Natural killer cell (primary cell): ENCODE results near the gene DUSP9. TPM values are rescaled to one million over a fixed set of nuclear protein-coding genes. Genes with fewer than 3 reads are reported as not detected.

Experiments
- ATAC-seq, 3 donors: fragments of 150-1000 bp in 2 of 3; fragments of 200-7000 bp in 1 of 3; cut with Tn5 transposase; 1 replicate in 1 of 3; 2 replicates in 2 of 3; pipeline ENCODE4 v1.10.0; 2021; ENCODE audit warnings: mild to moderate bottlenecking in 2 of 3, moderate library complexity in 2 of 3
- DNase-seq, 2 donors: peaks; one replicate each; pipeline versions ENCODE4 v3.0.0 to v3.0.0-alpha.2; 2013 to 2021; ENCODE audit warnings: mixed read lengths in 1 of 2
- H3K27ac ChIP-seq: one replicate; pipeline ENCODE4 v1.5.1; 2013; ENCODE audit warnings: mild to moderate bottlenecking, low read length
- H3K27me3 ChIP-seq: one replicate; pipeline ENCODE4 v1.6.1; 2013; ENCODE audit warnings: low read length; ENCODE audit not compliant: control insufficient read depth, insufficient read depth
- H3K36me3 ChIP-seq: one replicate; pipeline ENCODE4 v1.6.1; 2013; ENCODE audit warnings: low read length; ENCODE audit not compliant: control insufficient read depth, insufficient read depth
- H3K4me1 ChIP-seq: one replicate; pipeline ENCODE4 v1.6.1; 2013; ENCODE audit warnings: low read length; ENCODE audit not compliant: control insufficient read depth, insufficient read depth
- H3K4me3 ChIP-seq: one replicate; pipeline ENCODE4 v1.5.1; 2013; ENCODE audit warnings: low read length
- H3K9me3 ChIP-seq: one replicate; pipeline ENCODE4 v1.6.1; 2013; ENCODE audit warnings: low read length; ENCODE audit not compliant: control insufficient read depth, insufficient read depth
- H3K27ac Mint-ChIP-seq, 2 donors: one replicate each; pipeline ENCODE4 v1.8.0; 2022; ENCODE audit warnings: mild to moderate bottlenecking in 2 of 2, mixed read lengths in 2 of 2, moderate library complexity in 1 of 2
- H3K27me3 Mint-ChIP-seq, 2 donors: one replicate each; pipeline ENCODE4 v1.8.0; 2022; ENCODE audit warnings: low read depth in 2 of 2, mixed read lengths in 2 of 2
- H3K36me3 Mint-ChIP-seq: one replicate; pipeline ENCODE4 v1.8.0; 2022; ENCODE audit warnings: mixed read lengths
- H3K4me1 Mint-ChIP-seq, 2 donors: one replicate each; pipeline ENCODE4 v1.8.0; 2022; ENCODE audit warnings: mixed read lengths in 2 of 2
- H3K4me3 Mint-ChIP-seq: one replicate; pipeline ENCODE4 v1.8.0; 2022; ENCODE audit warnings: mild to moderate bottlenecking, moderate library complexity, mixed read lengths
- H3K9me3 Mint-ChIP-seq, 2 donors: one replicate each; pipeline ENCODE4 v1.8.0; 2022; ENCODE audit warnings: mixed read lengths in 2 of 2
- CTCF ChIP-seq: fragments of 200-600 bp; IDR thresholded peaks from one replicate; pipeline ENCODE4 v1.8.0; 2022; ENCODE audit warnings: antibody characterized with exemption
- WGBS: methylation state at CpG from one replicate; pipeline ENCODE4 v1.1.7; 2013; ENCODE audit warnings: missing lambda C conversion rate; ENCODE audit not compliant: insufficient coverage; 5-methylcytosine and 5-hydroxymethylcytosine counted together
- intact Hi-C: fragments of 100-400 bp; cut with micrococcal nuclease; formaldehyde crosslinking; loops from one replicate; pipeline ENCODE4 v1.14.2; 2022
- total RNA-seq, 4 donors: library from RNA; stranded (reverse); fragments of 120-200 nt in 1 of 4; gene quantifications; one replicate each; pipeline versions ENCODE4 v1.2.3 to v1.2.4, GENCODE V29; 2013 to 2022

Gene DUSP9
- total RNA-seq, 3 donors from 2014 or later (not counting 1 experiment from before 2014, with no cell fraction given): not detected

- Histone ChIP-seq H3K27ac (no peak overlapping the region), H3K4me3 (no peak overlapping the region), H3K4me1 (peaks cover 11% of the 10 kb centered on the region), H3K27me3 (no peaks in the 10 kb centered on the region), H3K9me3 (no peaks in the 10 kb centered on the region), H3K36me3 (no peaks in the 10 kb centered on the region)
- no peak for DNase-seq
- Mint-ChIP-seq H3K27ac (no peak overlapping the region), H3K36me3 (no peaks in the 10 kb centered on the region), H3K27me3 (peaks cover 2 to 29% of the 10 kb centered on the region in 2 donors), H3K4me3 (no peak overlapping the region), H3K9me3 (no peaks in the 10 kb centered on the region), H3K4me1 (peaks cover 0 to 9% of the 10 kb centered on the region in 2 donors)
- intact Hi-C loops: no loop called here
- no peak for TF ChIP-seq CTCF
- WGBS: 70% methylated on average over 2 of the region's 4 CpGs
- no peak for ATAC-seq
Measured at GRCh38 chrX:153608806-153609205, 38.2 kb upstream of the DUSP9 start.

GRCh38 chrX:153609917-153610835 lies 36.8 kb upstream of the DUSP9 start:
- H3K9me3 ChIP-seq: no peaks in the 10 kb centered on the region
- peaks cover 11% of the 10 kb centered on the region for H3K4me1 ChIP-seq
- DNase-seq (peak; percentile 68 to 88), ATAC-seq (peak; percentile 91 to 93 (median 93))
- Mint-ChIP-seq H3K4me3 (peak overlapping the region; percentile 87), H3K27ac (peak overlapping the region in 1 of 2 donors; percentile 74), H3K4me1 (peaks cover 0 to 4% of the 10 kb centered on the region in 2 donors), H3K27me3 (peaks cover 11 to 31% of the 10 kb centered on the region in 2 donors), H3K36me3 (no peaks in the 10 kb centered on the region), H3K9me3 (no peaks in the 10 kb centered on the region)
- peak overlapping the region; percentile 30 for H3K27ac ChIP-seq
- WGBS: 5% methylated on average over 56 of the region's 63 CpGs
- H3K27me3 ChIP-seq: no peaks in the 10 kb centered on the region
- peak overlapping the region; percentile 56 for H3K4me3 ChIP-seq
- no peaks in the 10 kb centered on the region for H3K36me3 ChIP-seq
- peak; percentile 60 for TF ChIP-seq CTCF
- intact Hi-C loops: loop anchor here (5.0 kb wide), 1 partner anchor 52 kb away; no protein-coding TSS in a partner anchor

GRCh38 chrX:153610836-153611213 lies 36.2 kb upstream of the DUSP9 start:
- no peaks in the 10 kb centered on the region for H3K36me3 ChIP-seq
- peaks cover 11% of the 10 kb centered on the region for H3K4me1 ChIP-seq
- H3K4me1 Mint-ChIP-seq: peaks cover 0 to 4% of the 10 kb centered on the region in 2 donors
- H3K27ac Mint-ChIP-seq: peak overlapping the region in 1 of 2 donors; percentile 74
- H3K27ac ChIP-seq: no peak overlapping the region
- intact Hi-C loops: loop anchor here (5.0 kb wide), 1 partner anchor 51 kb away; no protein-coding TSS in a partner anchor
- no peak for TF ChIP-seq CTCF
- peak overlapping the region; percentile 87 for H3K4me3 Mint-ChIP-seq
- no peaks in the 10 kb centered on the region for H3K9me3 ChIP-seq
- no peaks in the 10 kb centered on the region for H3K9me3 Mint-ChIP-seq
- DNase-seq: no peak
- H3K36me3 Mint-ChIP-seq: no peaks in the 10 kb centered on the region
- H3K27me3 Mint-ChIP-seq: peaks cover 13 to 29% of the 10 kb centered on the region in 2 donors
- H3K27me3 ChIP-seq: no peaks in the 10 kb centered on the region
- ATAC-seq: no peak
- no peak overlapping the region for H3K4me3 ChIP-seq
- WGBS: 91% methylated on average over 9 of the region's 9 CpGs
